Measurements from ENCODE around the gene NGF.

Gene NGF

DNA sequence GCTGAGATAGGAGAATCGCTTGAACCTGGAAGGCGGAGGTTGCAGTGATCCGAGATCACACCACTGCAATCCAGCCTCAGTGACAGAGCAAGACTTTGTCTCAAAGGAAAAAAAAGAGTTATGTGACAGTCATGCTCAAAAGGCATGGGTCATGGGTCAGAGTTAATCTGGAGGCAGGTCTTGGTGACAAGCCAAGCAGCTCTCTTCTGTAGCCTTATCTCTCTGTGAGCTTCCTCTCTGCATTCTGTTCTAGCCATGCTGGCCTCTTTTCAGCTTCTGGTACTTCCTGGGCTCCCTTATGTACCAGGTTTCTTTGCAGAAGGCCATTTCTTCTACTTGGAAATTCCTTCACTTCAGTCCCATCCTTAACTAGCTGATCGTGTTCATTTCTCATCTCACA is 63.6 kb downstream of the NGF start:
- Histone ChIP-seq H4K20me1 (ENCODE audit: insufficient read depth, low read length, poor library complexity, severe bottlenecking) (no peaks in the 10 kb centered on the region), H3K4me2 (ENCODE audit: low read depth, low read length, poor library complexity, severe bottlenecking) (no peak overlapping the region), H3K36me3 (ENCODE audit: insufficient read depth, low read length) (no peaks in the 10 kb centered on the region), H3K4me3 (ENCODE audit: low read length, poor library complexity, severe bottlenecking) (no peak overlapping the region), H3K27me3 (ENCODE audit: insufficient read depth, low read length, poor library complexity, severe bottlenecking) (no peaks in the 10 kb centered on the region), H3K9me2 (replicated peaks; ENCODE audit: low read depth, low read length) (no peaks in the 10 kb centered on the region), H3K79me2 (ENCODE audit: insufficient read depth, low read length) (no peaks in the 10 kb centered on the region), H2AFZ (ENCODE audit: low read length) (0 out of 2 replicates have a peak overlapping the region, but pooled peaks have one; percentile 24), H3F3A (ENCODE audit: low read depth) (no peaks in the 10 kb centered on the region), H3K9ac (ENCODE audit: low read depth, low read length, poor library complexity, severe bottlenecking) (no peak overlapping the region), H3K4me1 (ENCODE audit: insufficient read depth, low read length, poor library complexity, severe bottlenecking) (no peaks in the 10 kb centered on the region), H3K9me3 (ENCODE audit: insufficient read depth, low read depth, low read length) (no peaks in the 10 kb centered on the region)
- TF ChIP-seq, protein P1, sequence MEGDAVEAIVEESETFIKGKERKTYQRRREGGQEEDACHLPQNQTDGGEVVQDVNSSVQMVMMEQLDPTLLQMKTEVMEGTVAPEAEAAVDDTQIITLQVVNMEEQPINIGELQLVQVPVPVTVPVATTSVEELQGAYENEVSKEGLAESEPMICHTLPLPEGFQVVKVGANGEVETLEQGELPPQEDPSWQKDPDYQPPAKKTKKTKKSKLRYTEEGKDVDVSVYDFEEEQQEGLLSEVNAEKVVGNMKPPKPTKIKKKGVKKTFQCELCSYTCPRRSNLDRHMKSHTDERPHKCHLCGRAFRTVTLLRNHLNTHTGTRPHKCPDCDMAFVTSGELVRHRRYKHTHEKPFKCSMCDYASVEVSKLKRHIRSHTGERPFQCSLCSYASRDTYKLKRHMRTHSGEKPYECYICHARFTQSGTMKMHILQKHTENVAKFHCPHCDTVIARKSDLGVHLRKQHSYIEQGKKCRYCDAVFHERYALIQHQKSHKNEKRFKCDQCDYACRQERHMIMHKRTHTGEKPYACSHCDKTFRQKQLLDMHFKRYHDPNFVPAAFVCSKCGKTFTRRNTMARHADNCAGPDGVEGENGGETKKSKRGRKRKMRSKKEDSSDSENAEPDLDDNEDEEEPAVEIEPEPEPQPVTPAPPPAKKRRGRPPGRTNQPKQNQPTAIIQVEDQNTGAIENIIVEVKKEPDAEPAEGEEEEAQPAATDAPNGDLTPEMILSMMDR (conservative IDR thresholded peaks at IDR 0.05; ENCODE audit: low read length): no peak
- TF ChIP-seq EZH2phosphoT487 (IDR thresholded peaks at IDR 0.05; ENCODE audit: borderline replicate concordance): no peak

DNA sequence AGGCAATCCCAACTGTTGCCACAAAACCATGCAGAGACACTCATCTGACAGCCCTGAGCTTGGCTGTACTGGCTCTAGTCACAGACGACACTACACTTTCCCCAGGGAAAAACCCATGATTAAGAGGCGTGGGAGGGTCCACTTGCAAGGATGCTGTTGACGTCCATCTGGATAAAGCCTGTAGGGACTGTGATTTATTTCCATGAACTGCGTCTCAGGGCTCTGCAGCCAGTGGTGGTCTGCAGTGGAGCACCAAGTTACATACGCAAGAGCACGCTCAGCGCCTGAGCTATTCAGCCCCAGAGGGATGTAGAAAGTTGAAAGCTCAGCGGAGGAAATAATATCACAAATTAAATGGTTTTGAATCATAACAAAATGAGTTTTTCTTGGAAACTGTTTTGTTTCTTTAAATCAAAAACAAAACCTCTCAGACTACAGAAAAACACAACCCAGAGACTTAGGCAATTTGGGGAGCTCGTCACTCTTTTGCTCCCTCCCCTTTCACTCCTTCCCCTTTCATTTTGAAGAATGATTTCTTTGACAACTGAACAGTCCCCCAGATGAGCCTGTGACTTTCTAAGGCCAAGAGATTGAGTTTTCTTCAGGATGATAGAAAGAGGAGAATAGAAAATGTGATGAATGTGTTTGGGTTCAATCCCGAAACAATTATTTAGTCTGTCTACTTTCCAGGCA is 71.2 kb downstream of the NGF start:
- Histone ChIP-seq H4K20me1 (ENCODE audit: insufficient read depth, low read length, poor library complexity, severe bottlenecking) (no peaks in the 10 kb centered on the region), H3K4me3 (ENCODE audit: low read length, poor library complexity, severe bottlenecking) (no peak overlapping the region), H3F3A (ENCODE audit: low read depth) (no peaks in the 10 kb centered on the region), H3K9ac (ENCODE audit: low read depth, low read length, poor library complexity, severe bottlenecking) (no peak overlapping the region), H3K4me2 (ENCODE audit: low read depth, low read length, poor library complexity, severe bottlenecking) (no peak overlapping the region), H3K79me2 (ENCODE audit: insufficient read depth, low read length) (no peaks in the 10 kb centered on the region), H3K27me3 (ENCODE audit: insufficient read depth, low read length, poor library complexity, severe bottlenecking) (no peaks in the 10 kb centered on the region), H3K36me3 (ENCODE audit: insufficient read depth, low read length) (no peaks in the 10 kb centered on the region), H3K9me3 (ENCODE audit: insufficient read depth, low read depth, low read length) (no peaks in the 10 kb centered on the region), H3K4me1 (ENCODE audit: insufficient read depth, low read length, poor library complexity, severe bottlenecking) (no peaks in the 10 kb centered on the region), H3K9me2 (replicated peaks; ENCODE audit: low read depth, low read length) (no peaks in the 10 kb centered on the region), H2AFZ (ENCODE audit: low read length) (no peak overlapping the region)
- no peak for TF ChIP-seq EZH2phosphoT487 (IDR thresholded peaks at IDR 0.05; ENCODE audit: borderline replicate concordance)
- TF ChIP-seq, protein P1 (conservative IDR thresholded peaks at IDR 0.05; ENCODE audit: low read length): no peak

DNA sequence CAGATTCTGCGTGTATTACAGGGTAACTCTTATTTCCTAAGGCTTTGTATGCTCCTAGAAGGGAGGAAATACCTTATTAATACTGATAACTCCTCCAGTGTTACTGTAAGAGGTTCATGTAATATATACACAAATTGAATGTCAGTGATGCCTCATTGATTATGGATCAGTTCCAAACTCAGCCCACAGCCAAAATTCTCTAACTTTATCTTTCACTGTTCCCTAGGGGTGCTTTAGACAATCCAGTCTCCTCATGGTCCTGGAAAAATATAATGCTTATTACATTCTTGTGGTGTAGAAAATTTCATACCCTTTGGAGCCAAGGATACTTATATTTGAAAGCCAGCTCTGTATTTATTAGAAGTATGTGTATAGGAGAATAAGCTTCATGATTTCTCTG is 73.0 kb downstream of the NGF start:
- no peaks in the 10 kb centered on the region for H3K36me3 ChIP-seq (ENCODE audit: insufficient read depth, low read length)
- H3K27me3 ChIP-seq (ENCODE audit: insufficient read depth, low read length, poor library complexity, severe bottlenecking): no peaks in the 10 kb centered on the region
- H3K9ac ChIP-seq (ENCODE audit: low read depth, low read length, poor library complexity, severe bottlenecking): no peak overlapping the region
- no peak overlapping the region for H3K4me3 ChIP-seq (ENCODE audit: low read length, poor library complexity, severe bottlenecking)
- no peaks in the 10 kb centered on the region for H4K20me1 ChIP-seq (ENCODE audit: insufficient read depth, low read length, poor library complexity, severe bottlenecking)
- H3K4me2 ChIP-seq (ENCODE audit: low read depth, low read length, poor library complexity, severe bottlenecking): no peak overlapping the region
- no peaks in the 10 kb centered on the region for H3F3A ChIP-seq (ENCODE audit: low read depth)
- no peak for TF ChIP-seq EZH2phosphoT487 (IDR thresholded peaks at IDR 0.05; ENCODE audit: borderline replicate concordance)
- TF ChIP-seq, protein P1 (conservative IDR thresholded peaks at IDR 0.05; ENCODE audit: low read length): no peak
- H3K79me2 ChIP-seq (ENCODE audit: insufficient read depth, low read length): no peaks in the 10 kb centered on the region
- H3K9me2 ChIP-seq (replicated peaks; ENCODE audit: low read depth, low read length): no peaks in the 10 kb centered on the region
- H3K9me3 ChIP-seq (ENCODE audit: insufficient read depth, low read depth, low read length): no peaks in the 10 kb centered on the region
- no peaks in the 10 kb centered on the region for H3K4me1 ChIP-seq (ENCODE audit: insufficient read depth, low read length, poor library complexity, severe bottlenecking)
- H2AFZ ChIP-seq (ENCODE audit: low read length): no peak overlapping the region
